Heart right ventricle (tissue), 16 donors: ENCODE measurements around the gene ICAM1. TPM values are rescaled to one million over a fixed set of nuclear protein-coding genes. Genes with fewer than 3 reads are reported as not detected.

Source experiments
- ATAC-seq, 8 donors: fragments of 200-7000 bp; cut with Tn5 transposase; one replicate each; pipeline ENCODE4 v1.9.1; 2020; ENCODE audit warnings: mild to moderate bottlenecking in 8 of 8, moderate library complexity in 8 of 8, moderate number of reproducible peaks in 1 of 8
- DNase-seq, 2 donors: peaks; one replicate each; pipeline ENCODE4 v3.0.0-alpha.2; 2020
- H3K27ac ChIP-seq, 10 donors: fragments of 200-600 bp; sonication (generic) in 2 of 10; one replicate each; pipeline versions ENCODE4 v1.5.0 to v1.8.0; 2020 to 2022; ENCODE audit warnings: mild to moderate bottlenecking in 3 of 10
- H3K27me3 ChIP-seq, 7 donors: fragments of 200-600 bp; one replicate each; pipeline ENCODE4 v1.8.0; 2021 to 2022; ENCODE audit warnings: mild to moderate bottlenecking in 2 of 7
- H3K36me3 ChIP-seq, 9 donors: fragments of 200-600 bp; sonication (generic) in 1 of 9; one replicate each; pipeline versions ENCODE4 v1.5.0 to v1.8.0; 2020 to 2022; ENCODE audit warnings: mild to moderate bottlenecking in 2 of 9
- H3K4me1 ChIP-seq, 9 donors: fragments of 200-600 bp; sonication (generic) in 1 of 9; one replicate each; pipeline versions ENCODE4 v1.5.0 to v1.8.0; 2020 to 2022; ENCODE audit warnings: mild to moderate bottlenecking in 4 of 9
- H3K4me3 ChIP-seq, 10 donors: fragments of 200-600 bp; sonication (generic) in 2 of 10; one replicate each; pipeline versions ENCODE4 v1.5.0 to v1.8.0; 2020 to 2022; ENCODE audit warnings: mild to moderate bottlenecking in 7 of 10, moderate library complexity in 2 of 10
- H3K9me3 ChIP-seq, 11 donors: fragments of 200-600 bp in 10 of 11; sonication (generic) in 2 of 11; one replicate each; pipeline versions ENCODE4 v1.5.0 to v1.8.0; 2013 to 2022; ENCODE audit warnings: mild to moderate bottlenecking in 2 of 11, control low read depth in 1 of 11, moderate library complexity in 1 of 11
- WGBS, 2 donors: extraction: QIAGEN DNeasy Blood & Tissue Kit; methylation state at CpG; one replicate each; pipeline ENCODE4 v1.1.7; 2013; ENCODE audit warnings: inconsistent platforms in 1 of 2; 5-methylcytosine and 5-hydroxymethylcytosine counted together
- intact Hi-C, 10 donors: fragments of 100-400 bp; cut with DNase I; formaldehyde crosslinking; loops; one replicate each; pipeline versions ENCODE4 v1.11.1 to v1.14.2; 2022
- polyA plus RNA-seq, 2 donors: library from polyadenylated mRNA; stranded (reverse); fragments of 200-250 nt; gene quantifications; one replicate each; pipeline ENCODE4 v1.2.3, GENCODE V29; 2013
- total RNA-seq, 10 donors: library from RNA; stranded (reverse); fragmentation: NEBNext Ultra II Directional in 3 of 10; extraction: Animal tissue kit (Norgen Biotek cat#: 25700) in 3 of 10; gene quantifications; one replicate each; pipeline versions ENCODE4 v1.2.1 to v1.2.4, GENCODE V29; 2021 to 2023
- TF ChIP-seq, protein P1 (sequence below), 9 donors: fragments of 200-600 bp; sonication (generic) in 2 of 9; IDR thresholded peaks; one replicate each; pipeline versions ENCODE4 v1.5.0 to v1.8.0; 2021 to 2022; ENCODE audit warnings: antibody characterized with exemption in 9 of 9, mild to moderate bottlenecking in 5 of 9, moderate library complexity in 1 of 9
- donor health status: Arrhythmogenic right ventricular cardiomyopathy.
- donor health status: ischemic (EF 13 %, LVEDD 7.1; RV severe dilation, severe dysfunction).
- donor health status: healthy with polysubstance abuse.
- donor health status: DM: no; HTN: yes; CAD: no.
- donor health status: DM: no; HTN: no; CAD: no.
- donor health status: ischemic (EF 25% LVEDD 6.9; RV normal size, moderate dysfunction).
- donor health status: ischemic (EF 25% LVEDD 5.7; RV mildly dilated, moderate dysfunction).
- donor health status: healthy.
- donor health status: DM: yes; HTN: yes; CAD: no.
- donor health status: Ischemic cardiomyopathy.
- donor health status: ischemic (EF 35%, LVEDD 5.7; RV mildly dilated, moderate dysfunction).
- donor health status: nonischemic (EF 11% LVEDD 7.7; RV severe dilation, severe dysfunction).
- donor health status: DM: yes; HTN: yes; CAD: no.
- donor health status: PGD.
- donor health status: ischemic (EF 29% LVEDD 5.4; RV normal size, mild dysfunction).
- donor health status: nonischemic (EF 23%, LVEDD 6.1; RV moderate dilation, normal function).

Gene ICAM1
- total and polyA plus RNA-seq, 12 donors, result 3.6 to 66.6 (median 9.3) TPM

GRCh38 chr19:10317857-10318462 lies 47.0 kb downstream of the ICAM1 start:
- Histone ChIP-seq H3K27ac (no peak overlapping the region), H3K36me3 (peaks cover 0 to 79% (median 49%) of the 10 kb centered on the region in 9 donors), H3K4me1 (peaks cover 4 to 22% (median 17%) of the 10 kb centered on the region in 9 donors), H3K9me3 (no peaks in the 10 kb centered on the region), H3K27me3 (no peaks in the 10 kb centered on the region), H3K4me3 (no peak overlapping the region)
- ATAC-seq (no peak), DNase-seq (no peak)
- WGBS, 2 donors, result 92 to 95% methylated on average over 15 of the region's 15 CpGs
- intact Hi-C loops, result loop anchor here in 1 of 10 donors (5.0 kb wide), 1 partner anchor 46 kb away; the partner anchor contains the start of gene ICAM1
- TF ChIP-seq, protein P1, sequence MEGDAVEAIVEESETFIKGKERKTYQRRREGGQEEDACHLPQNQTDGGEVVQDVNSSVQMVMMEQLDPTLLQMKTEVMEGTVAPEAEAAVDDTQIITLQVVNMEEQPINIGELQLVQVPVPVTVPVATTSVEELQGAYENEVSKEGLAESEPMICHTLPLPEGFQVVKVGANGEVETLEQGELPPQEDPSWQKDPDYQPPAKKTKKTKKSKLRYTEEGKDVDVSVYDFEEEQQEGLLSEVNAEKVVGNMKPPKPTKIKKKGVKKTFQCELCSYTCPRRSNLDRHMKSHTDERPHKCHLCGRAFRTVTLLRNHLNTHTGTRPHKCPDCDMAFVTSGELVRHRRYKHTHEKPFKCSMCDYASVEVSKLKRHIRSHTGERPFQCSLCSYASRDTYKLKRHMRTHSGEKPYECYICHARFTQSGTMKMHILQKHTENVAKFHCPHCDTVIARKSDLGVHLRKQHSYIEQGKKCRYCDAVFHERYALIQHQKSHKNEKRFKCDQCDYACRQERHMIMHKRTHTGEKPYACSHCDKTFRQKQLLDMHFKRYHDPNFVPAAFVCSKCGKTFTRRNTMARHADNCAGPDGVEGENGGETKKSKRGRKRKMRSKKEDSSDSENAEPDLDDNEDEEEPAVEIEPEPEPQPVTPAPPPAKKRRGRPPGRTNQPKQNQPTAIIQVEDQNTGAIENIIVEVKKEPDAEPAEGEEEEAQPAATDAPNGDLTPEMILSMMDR (IDR thresholded peaks at IDR 0.05), result no peak

DNA sequence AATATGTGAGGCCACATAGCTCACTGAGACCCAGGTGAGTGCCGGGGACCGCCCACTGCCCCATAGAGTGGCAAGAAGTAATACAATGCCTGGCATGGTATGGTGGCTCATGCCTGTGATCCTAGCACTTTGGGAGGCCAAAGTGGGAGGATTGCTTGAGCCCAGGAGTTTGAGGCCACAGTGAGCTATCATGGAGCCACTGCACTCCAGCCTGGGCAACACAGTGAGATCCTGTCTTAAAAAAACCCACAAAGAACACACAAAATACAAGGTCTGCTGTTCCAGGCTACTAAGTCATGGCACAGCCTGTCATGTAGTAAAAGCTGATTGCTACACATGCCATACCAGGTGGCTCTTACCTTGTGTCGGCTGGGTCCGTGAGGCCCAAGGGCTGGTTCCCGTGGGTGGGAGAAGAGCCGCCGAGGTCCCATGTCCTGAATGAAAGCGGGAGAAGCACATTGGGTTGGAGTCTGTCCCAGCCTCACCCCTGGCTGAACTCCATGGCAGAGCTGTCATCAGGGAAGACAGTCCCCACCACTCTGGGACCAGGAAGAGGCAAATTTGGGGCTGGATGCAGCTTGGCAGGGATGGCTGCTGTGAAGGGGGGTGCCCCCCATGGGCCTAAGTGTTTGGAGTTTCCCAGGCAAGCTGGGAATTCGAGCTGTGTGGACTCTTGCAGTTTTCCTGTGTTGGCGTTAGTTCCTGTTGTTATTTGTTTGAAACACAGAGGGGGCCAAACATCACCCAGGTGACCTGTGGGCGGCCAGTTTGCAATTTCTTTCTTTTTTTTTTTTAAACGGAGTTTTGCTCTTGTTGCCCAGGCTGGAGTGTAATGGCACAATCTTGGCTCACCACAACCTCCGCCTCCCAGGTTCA lies 48.1 kb downstream of the ICAM1 start:
- peaks cover 4 to 22% (median 17%) of the 10 kb centered on the region in 9 donors for H3K4me1 ChIP-seq
- TF ChIP-seq, protein P1 (IDR thresholded peaks at IDR 0.05), result no peak
- no peak for DNase-seq
- no peak overlapping the region for H3K4me3 ChIP-seq
- H3K27ac ChIP-seq, result no peak overlapping the region
- ATAC-seq, result no peak
- intact Hi-C loops, result loop anchor here in 1 of 10 donors (5.0 kb wide), 1 partner anchor 47 kb away; the partner anchor contains the start of gene ICAM1
- 91 to 92% methylated on average over 13 of the region's 13 CpGs for WGBS, 2 donors
- H3K27me3 ChIP-seq, result no peaks in the 10 kb centered on the region
- no peaks in the 10 kb centered on the region for H3K9me3 ChIP-seq
- peaks cover 0 to 84% (median 60%) of the 10 kb centered on the region in 9 donors for H3K36me3 ChIP-seq

- ATAC-seq, result peak in 1 of 8 donors; percentile 7
- Histone ChIP-seq H3K27me3 (no peaks in the 10 kb centered on the region), H3K27ac (no peak overlapping the region), H3K4me1 (peaks cover 4 to 10% (median 7%) of the 10 kb centered on the region in 9 donors), H3K36me3 (peaks cover 0 to 98% (median 77%) of the 10 kb centered on the region in 9 donors), H3K9me3 (no peaks in the 10 kb centered on the region), H3K4me3 (no peak overlapping the region)
- TF ChIP-seq, protein P1 (IDR thresholded peaks at IDR 0.05), result no peak
- 94 to 95% methylated on average over 29 to 32 of the region's 32 CpGs for WGBS, 2 donors
- DNase-seq, result no peak
- intact Hi-C loops, result no loop called here
These were observed 49.9 kb downstream of the ICAM1 start for GRCh38 chr19:10320602-10321416.

DNA sequence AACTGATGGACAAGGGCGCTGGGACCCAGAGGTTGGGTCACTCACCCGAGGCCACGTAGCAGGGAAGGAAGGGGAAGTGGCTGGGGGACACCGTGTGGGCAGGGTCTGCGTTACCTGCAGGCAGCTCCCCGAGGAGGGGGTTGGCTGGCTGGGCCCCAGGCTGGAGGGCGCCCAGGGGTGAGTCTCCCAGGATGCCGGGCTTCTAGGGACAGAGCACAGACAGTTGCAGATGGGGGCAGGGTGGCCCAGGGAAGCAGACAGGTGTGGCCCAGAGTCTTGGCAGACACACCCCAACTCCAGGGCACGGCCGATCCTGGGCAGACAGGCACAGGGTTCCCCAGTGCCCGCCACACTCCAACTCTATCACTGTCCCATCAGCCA lies 50.5 kb downstream of the ICAM1 start:
- Histone ChIP-seq H3K27me3 (no peaks in the 10 kb centered on the region), H3K9me3 (no peaks in the 10 kb centered on the region), H3K4me3 (no peak overlapping the region), H3K36me3 (peaks cover 0 to 100% (median 83%) of the 10 kb centered on the region in 9 donors), H3K27ac (no peak overlapping the region), H3K4me1 (peaks cover 0 to 4% (median under 1%) of the 10 kb centered on the region in 9 donors)
- intact Hi-C loops, result no loop called here
- 89 to 91% methylated on average over 11 of the region's 11 CpGs for WGBS, 2 donors
- ATAC-seq, result no peak
- no peak for DNase-seq
- TF ChIP-seq, protein P1 (IDR thresholded peaks at IDR 0.05), result no peak
